Thyroid gland (tissue), 4 donors: ENCODE measurements around the gene ATG5.

Source experiments
- CTCF ChIP-seq, 6 experiments: fragments of 200-600 bp in 3 of 6; fragments of 450-650 bp in 3 of 6; sonication (generic) in 3 of 6; IDR thresholded peaks; one replicate each; pipeline ENCODE4 v1.5.1; 2016 to 2019; ENCODE audit warnings: antibody characterized with exemption in 6 of 6, mild to moderate bottlenecking in 2 of 6, inconsistent platforms in 1 of 6, moderate library complexity in 1 of 6
- POLR2A ChIP-seq, 2 donors: fragments of 450-650 bp; IDR thresholded peaks; one replicate each; pipeline ENCODE4 v1.6.1; 2017; ENCODE audit warnings: antibody characterized with exemption in 2 of 2, mild to moderate bottlenecking in 2 of 2, moderate library complexity in 1 of 2

GRCh38 chr6:106257195-106257594, 68.4 kb downstream of the ATG5 start:
- TF ChIP-seq CTCF (IDR thresholded peaks at IDR 0.05) (no peak), POLR2A (IDR thresholded peaks at IDR 0.05) (no peak)
